ENCODE measurements around the gene PODXL2.

The PODXL2 gene

DNA sequence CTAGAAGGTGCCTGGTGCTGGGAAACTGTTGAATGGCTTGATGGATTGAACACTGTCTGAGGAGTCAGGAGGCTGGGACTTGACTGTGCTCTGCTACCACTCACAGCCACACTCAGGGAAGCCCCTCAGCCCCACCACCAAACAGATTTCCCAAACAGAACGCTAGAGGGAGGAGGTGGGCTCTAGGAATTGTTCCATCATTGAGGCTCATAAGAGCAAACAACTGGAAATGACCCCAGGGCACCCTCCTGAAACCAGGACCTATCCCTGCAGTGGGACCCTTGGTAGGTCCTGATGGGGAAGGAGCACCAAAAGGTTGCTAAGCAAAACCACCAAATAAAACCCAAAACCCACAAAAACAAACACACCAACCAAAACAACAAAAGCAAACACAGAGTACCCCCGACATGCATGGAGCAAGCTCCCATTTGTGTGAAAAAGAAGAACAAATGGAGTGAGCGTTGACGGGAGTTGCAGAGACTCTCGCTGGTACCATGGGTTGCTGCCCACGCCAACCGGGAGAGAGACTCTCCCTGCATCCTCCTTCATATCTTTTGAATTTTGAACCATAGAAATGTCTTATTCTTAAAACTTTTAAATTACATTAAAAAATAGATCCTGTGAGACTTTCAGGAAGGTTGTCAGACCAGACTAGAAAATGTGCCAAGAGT lies 89.4 kb downstream of the PODXL2 start:
- H3K27me3 ChIP-seq (ENCODE audit: insufficient read depth, low read depth), result no peaks in the 10 kb centered on the region
- peak overlapping the region; percentile 74 for H3K4me2 ChIP-seq
- H2AFZ ChIP-seq (ENCODE audit: low read depth), result peak overlapping the region; percentile 70; the same call in 1 of the 2 replicates
- no peak overlapping the region for H3K4me3 ChIP-seq (IDR thresholded peaks at IDR 0.05; ENCODE audit: insufficient read depth, low read depth, low read length)
- TF ChIP-seq, protein P1, sequence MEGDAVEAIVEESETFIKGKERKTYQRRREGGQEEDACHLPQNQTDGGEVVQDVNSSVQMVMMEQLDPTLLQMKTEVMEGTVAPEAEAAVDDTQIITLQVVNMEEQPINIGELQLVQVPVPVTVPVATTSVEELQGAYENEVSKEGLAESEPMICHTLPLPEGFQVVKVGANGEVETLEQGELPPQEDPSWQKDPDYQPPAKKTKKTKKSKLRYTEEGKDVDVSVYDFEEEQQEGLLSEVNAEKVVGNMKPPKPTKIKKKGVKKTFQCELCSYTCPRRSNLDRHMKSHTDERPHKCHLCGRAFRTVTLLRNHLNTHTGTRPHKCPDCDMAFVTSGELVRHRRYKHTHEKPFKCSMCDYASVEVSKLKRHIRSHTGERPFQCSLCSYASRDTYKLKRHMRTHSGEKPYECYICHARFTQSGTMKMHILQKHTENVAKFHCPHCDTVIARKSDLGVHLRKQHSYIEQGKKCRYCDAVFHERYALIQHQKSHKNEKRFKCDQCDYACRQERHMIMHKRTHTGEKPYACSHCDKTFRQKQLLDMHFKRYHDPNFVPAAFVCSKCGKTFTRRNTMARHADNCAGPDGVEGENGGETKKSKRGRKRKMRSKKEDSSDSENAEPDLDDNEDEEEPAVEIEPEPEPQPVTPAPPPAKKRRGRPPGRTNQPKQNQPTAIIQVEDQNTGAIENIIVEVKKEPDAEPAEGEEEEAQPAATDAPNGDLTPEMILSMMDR (conservative IDR thresholded peaks at IDR 0.05; ENCODE audit: low read depth, low read length), result no peak
- H3K9ac ChIP-seq, result peak overlapping the region; percentile 20; the same call in 1 of the 2 replicates
- H3K79me2 ChIP-seq (ENCODE audit: insufficient read depth, low read depth), result no peaks in the 10 kb centered on the region
- H3K4me1 ChIP-seq (ENCODE audit: low read depth, poor library complexity, severe bottlenecking), result peaks cover 34% of the 10 kb centered on the region
- peak overlapping the region; percentile 46 for H3K27ac ChIP-seq
- no peaks in the 10 kb centered on the region for H4K20me1 ChIP-seq (ENCODE audit: insufficient read depth)
- H3K36me3 ChIP-seq (ENCODE audit: insufficient read depth), result no peaks in the 10 kb centered on the region

DNA sequence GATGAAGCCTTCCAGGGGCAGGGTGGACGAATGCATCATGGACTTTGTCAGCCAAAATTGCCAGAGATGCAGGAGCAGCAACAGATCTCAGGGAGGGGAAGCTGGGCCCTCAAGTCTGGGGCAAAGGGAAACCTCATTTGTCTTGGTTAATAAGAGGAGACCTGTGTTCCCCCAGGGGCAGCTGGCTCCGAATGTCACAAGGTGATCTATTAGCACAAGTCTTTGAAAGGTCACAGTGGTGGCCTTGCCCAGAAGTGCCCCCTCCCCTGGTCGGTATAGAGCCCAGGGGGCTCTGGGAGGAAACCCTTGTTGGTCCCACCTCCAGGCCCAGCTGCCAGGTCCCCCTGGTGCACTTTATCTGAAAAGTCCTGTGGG lies 89.9 kb downstream of the PODXL2 start:
- no peak overlapping the region for H2AFZ ChIP-seq (ENCODE audit: low read depth)
- no peaks in the 10 kb centered on the region for H4K20me1 ChIP-seq (ENCODE audit: insufficient read depth)
- H3K79me2 ChIP-seq (ENCODE audit: insufficient read depth, low read depth), result no peaks in the 10 kb centered on the region
- peaks cover 34% of the 10 kb centered on the region for H3K4me1 ChIP-seq (ENCODE audit: low read depth, poor library complexity, severe bottlenecking)
- no peak overlapping the region for H3K4me3 ChIP-seq (IDR thresholded peaks at IDR 0.05; ENCODE audit: insufficient read depth, low read depth, low read length)
- no peaks in the 10 kb centered on the region for H3K36me3 ChIP-seq (ENCODE audit: insufficient read depth)
- peak overlapping the region; percentile 74; the same call in 1 of the 2 replicates for H3K4me2 ChIP-seq
- TF ChIP-seq, protein P1 (conservative IDR thresholded peaks at IDR 0.05; ENCODE audit: low read depth, low read length), result no peak
- no peak overlapping the region for H3K9ac ChIP-seq
- H3K27me3 ChIP-seq (ENCODE audit: insufficient read depth, low read depth), result no peaks in the 10 kb centered on the region
- H3K27ac ChIP-seq, result no peak overlapping the region

DNA sequence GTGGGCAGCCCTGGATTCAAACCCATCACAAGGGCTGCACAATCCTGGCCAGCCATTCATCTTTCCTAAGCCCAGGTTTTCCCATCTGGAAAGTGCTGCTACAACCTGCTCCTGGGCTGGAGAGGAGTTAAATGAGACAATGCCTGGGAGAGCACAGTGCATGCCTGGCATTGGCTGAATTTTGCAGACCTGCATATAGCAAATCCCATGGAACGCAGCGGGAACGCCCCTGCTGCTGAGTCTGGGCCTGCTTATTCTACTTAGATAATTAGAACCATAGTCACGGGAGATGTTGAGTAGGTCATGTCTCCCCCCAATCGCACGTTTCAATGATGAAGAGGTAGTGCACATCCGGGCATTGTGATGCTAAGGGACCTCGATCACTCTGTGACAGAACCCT lies 90.4 kb downstream of the PODXL2 start:
- no peaks in the 10 kb centered on the region for H3K79me2 ChIP-seq (ENCODE audit: insufficient read depth, low read depth)
- no peaks in the 10 kb centered on the region for H3K36me3 ChIP-seq (ENCODE audit: insufficient read depth)
- no peak overlapping the region for H3K4me3 ChIP-seq (IDR thresholded peaks at IDR 0.05; ENCODE audit: insufficient read depth, low read depth, low read length)
- no peak overlapping the region for H2AFZ ChIP-seq (ENCODE audit: low read depth)
- no peak overlapping the region for H3K9ac ChIP-seq
- no peaks in the 10 kb centered on the region for H3K27me3 ChIP-seq (ENCODE audit: insufficient read depth, low read depth)
- TF ChIP-seq, protein P1 (conservative IDR thresholded peaks at IDR 0.05; ENCODE audit: low read depth, low read length), result no peak
- H4K20me1 ChIP-seq (ENCODE audit: insufficient read depth), result no peaks in the 10 kb centered on the region
- peaks cover 34% of the 10 kb centered on the region for H3K4me1 ChIP-seq (ENCODE audit: low read depth, poor library complexity, severe bottlenecking)
- H3K27ac ChIP-seq, result no peak overlapping the region
- no peak overlapping the region for H3K4me2 ChIP-seq

DNA sequence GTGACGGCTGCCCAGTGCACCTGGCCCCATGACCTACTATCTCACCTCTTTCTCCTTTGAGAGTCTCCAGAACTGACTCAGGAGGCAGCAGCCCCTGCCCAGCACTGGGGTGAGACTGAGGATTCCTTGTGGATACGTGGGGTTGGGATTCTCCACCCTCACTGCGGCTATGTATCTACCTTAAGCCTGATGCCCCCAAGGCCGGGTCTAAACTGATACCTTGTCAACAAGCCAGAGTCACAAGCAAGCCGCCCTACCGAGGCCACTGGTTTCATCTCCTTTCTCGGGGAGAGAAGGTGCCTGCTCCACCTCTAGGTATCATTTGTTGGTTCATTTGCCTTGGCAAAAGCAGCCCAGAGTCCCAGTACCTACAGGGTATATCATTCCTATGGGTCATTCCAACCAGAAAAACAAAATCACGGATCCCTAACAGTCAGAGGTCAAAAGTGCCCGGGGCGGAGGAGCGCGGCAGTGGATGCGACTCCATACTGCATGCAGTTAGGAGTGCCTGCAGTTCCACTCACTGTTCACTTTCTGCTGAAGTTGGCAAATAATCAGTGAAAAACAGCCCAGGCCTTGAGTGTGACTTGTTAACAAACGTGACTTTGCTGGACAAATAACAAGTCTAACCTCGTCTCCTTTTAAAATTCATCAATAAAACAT lies 91.3 kb downstream of the PODXL2 start:
- H3K79me2 ChIP-seq (ENCODE audit: insufficient read depth, low read depth), result no peaks in the 10 kb centered on the region
- no peak overlapping the region for H3K27ac ChIP-seq
- H2AFZ ChIP-seq (ENCODE audit: low read depth), result no peak overlapping the region

More for the DNA sequence above, 91.3 kb downstream of the PODXL2 start:
- H3K4me3 ChIP-seq (IDR thresholded peaks at IDR 0.05; ENCODE audit: insufficient read depth, low read depth, low read length), result no peak overlapping the region
- no peaks in the 10 kb centered on the region for H3K36me3 ChIP-seq (ENCODE audit: insufficient read depth)
- H3K9ac ChIP-seq, result no peak overlapping the region
- peaks cover 34% of the 10 kb centered on the region for H3K4me1 ChIP-seq (ENCODE audit: low read depth, poor library complexity, severe bottlenecking)
- TF ChIP-seq, protein P1 (conservative IDR thresholded peaks at IDR 0.05; ENCODE audit: low read depth, low read length), result no peak
- H3K4me2 ChIP-seq, result no peak overlapping the region
- no peaks in the 10 kb centered on the region for H4K20me1 ChIP-seq (ENCODE audit: insufficient read depth)
- H3K27me3 ChIP-seq (ENCODE audit: insufficient read depth, low read depth), result no peaks in the 10 kb centered on the region
